ENCODE data around the gene RBP7.

- no peak for TF ChIP-seq RFX5 (IDR thresholded peaks at IDR 0.05; ENCODE audit: low read length)
- no peak for TF ChIP-seq POLR2AphosphoS5 (IDR thresholded peaks at IDR 0.05; ENCODE audit: low read depth, low read length)
- no peak for TF ChIP-seq MXI1 (IDR thresholded peaks at IDR 0.05; ENCODE audit: low read depth, low read length)
- no peak for TF ChIP-seq JUND (IDR thresholded peaks at IDR 0.05)
- TF ChIP-seq CTCF (IDR thresholded peaks at IDR 0.05): no peak
- no peak for TF ChIP-seq EP300 (IDR thresholded peaks at IDR 0.05; ENCODE audit: borderline replicate concordance in 1 of 2, low read depth in 1 of 2, low read length in 1 of 2)
- no peak for TF ChIP-seq GABPA (IDR thresholded peaks at IDR 0.05; ENCODE audit: low read depth)
- TF ChIP-seq RCOR1 (IDR thresholded peaks at IDR 0.05; ENCODE audit: low read length): no peak
- TF ChIP-seq FOXJ3 (CRISPR knock-in tag; IDR thresholded peaks at IDR 0.05): no peak
Observed at GRCh38 chr1:10056599-10056987, 59.6 kb downstream of the RBP7 start.
